ENCODE results near the gene LMBRD1. TPM values are rescaled to one million over a fixed set of nuclear protein-coding genes. Genes with fewer than 3 reads are reported as not detected.
A peak's percentile ranks its signal among the peaks of the same experiment; 100 is the strongest.

The LMBRD1 gene
- total RNA-seq, 4 donors from 2014 or later: 35.5 to 89.8 (median 70.7) TPM

DNA sequence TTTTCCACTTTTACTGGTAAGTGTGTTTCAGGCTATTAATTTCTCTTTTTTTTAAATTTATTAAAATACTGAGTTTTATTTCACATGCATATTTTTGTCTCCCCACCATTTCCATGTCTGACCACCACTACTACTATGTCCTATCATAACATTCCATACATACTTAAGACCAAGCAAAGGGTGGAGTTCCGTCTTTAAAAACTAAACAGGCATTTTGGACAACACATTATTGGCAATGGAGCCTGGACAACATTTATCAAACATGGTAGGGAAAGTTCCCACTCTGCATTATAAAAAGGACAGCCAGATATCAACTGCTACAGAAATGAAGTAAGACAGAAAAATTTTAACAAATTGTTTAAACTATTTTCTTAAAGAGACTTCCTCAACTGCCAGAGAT lies 91.9 kb downstream of the LMBRD1 start:
- H3K27me3 ChIP-seq: no peaks in the 10 kb centered on the region
- H3K4me3 ChIP-seq: no peak overlapping the region
- WGBS, 2 donors (ENCODE audit: low coverage in 1 of 2): 88 to 100% methylated on average over 1 of the region's 1 CpG
- in situ Hi-C loops (cut with MboI; ENCODE audit: low pct_ligation_motif_present in 1 of 4, low pct_unique_long_range_greater_than_20kb in 1 of 4, low sequenced_read_pairs in 3 of 4): loop anchor here in 1 of 4 donors (25.0 kb wide), 1 partner anchor 407 kb away; no protein-coding TSS in a partner anchor
- peaks cover 0 to 32% (median 4%) of the 10 kb centered on the region in 4 donors for H3K36me3 ChIP-seq
- intact Hi-C loops (cut with DNase I; ENCODE audit: low total_unique reads): no loop called here
- peaks cover 0 to 6% (median 0%) of the 10 kb centered on the region in 4 donors for H3K4me1 ChIP-seq
- H3K27ac ChIP-seq: no peak overlapping the region
- H3K9me3 ChIP-seq: no peaks in the 10 kb centered on the region
- no peak for DNase-seq
- TF ChIP-seq CTCF (IDR thresholded peaks at IDR 0.05): no peak
- TF ChIP-seq POLR2AphosphoS5 (IDR thresholded peaks at IDR 0.05): no peak
- no peak for TF ChIP-seq EP300 (IDR thresholded peaks at IDR 0.05; ENCODE audit: low read depth)
- no peak for TF ChIP-seq POLR2A (IDR thresholded peaks at IDR 0.05)

- TF ChIP-seq POLR2A (IDR thresholded peaks at IDR 0.05) (no peak), EP300 (IDR thresholded peaks at IDR 0.05; ENCODE audit: low read depth) (no peak), CTCF (IDR thresholded peaks at IDR 0.05) (no peak), POLR2AphosphoS5 (IDR thresholded peaks at IDR 0.05) (no peak)
- intact Hi-C loops (cut with DNase I; ENCODE audit: low total_unique reads): no loop called here
Measured at GRCh38 chr6:69699655-69700054, 97.2 kb downstream of the LMBRD1 start.

GRCh38 chr6:69696273-69696672 lies 100.5 kb downstream of the LMBRD1 start:
- no peak for DNase-seq
- in situ Hi-C loops (cut with MboI; ENCODE audit: low pct_ligation_motif_present in 1 of 4, low pct_unique_long_range_greater_than_20kb in 1 of 4, low sequenced_read_pairs in 3 of 4) (no loop called here), intact Hi-C loops (cut with DNase I; ENCODE audit: low total_unique reads) (no loop called here)
- Histone ChIP-seq H3K4me3 (no peak overlapping the region), H3K36me3 (peaks cover 0 to 37% (median 6%) of the 10 kb centered on the region in 4 donors), H3K4me1 (peaks cover 0 to 13% (median 0%) of the 10 kb centered on the region in 4 donors), H3K27me3 (no peaks in the 10 kb centered on the region), H3K9me3 (no peaks in the 10 kb centered on the region), H3K27ac (no peak overlapping the region)
- 30 to 42% methylated on average over 2 of the region's 2 CpGs for WGBS, 2 donors (ENCODE audit: low coverage in 1 of 2)
- TF ChIP-seq POLR2A (IDR thresholded peaks at IDR 0.05): no peak
- TF ChIP-seq CTCF (IDR thresholded peaks at IDR 0.05): no peak

More at GRCh38 chr6:69699655-69700054, 97.2 kb downstream of the LMBRD1 start:
- H3K4me3 ChIP-seq: no peak overlapping the region
- no peaks in the 10 kb centered on the region for H3K9me3 ChIP-seq
- H3K36me3 ChIP-seq: peaks cover 0 to 37% (median 8%) of the 10 kb centered on the region in 4 donors
- H3K27me3 ChIP-seq: no peaks in the 10 kb centered on the region
- no peak for DNase-seq
- peaks cover 0 to 13% (median 0%) of the 10 kb centered on the region in 4 donors for H3K4me1 ChIP-seq
- in situ Hi-C loops (cut with MboI; ENCODE audit: low pct_ligation_motif_present in 1 of 4, low pct_unique_long_range_greater_than_20kb in 1 of 4, low sequenced_read_pairs in 3 of 4): loop anchor here in 1 of 4 donors (25.0 kb wide), 1 partner anchor 413 kb away; no protein-coding TSS in a partner anchor
- peak overlapping the region; percentile 29 to 52 (median 45) for H3K27ac ChIP-seq

DNA sequence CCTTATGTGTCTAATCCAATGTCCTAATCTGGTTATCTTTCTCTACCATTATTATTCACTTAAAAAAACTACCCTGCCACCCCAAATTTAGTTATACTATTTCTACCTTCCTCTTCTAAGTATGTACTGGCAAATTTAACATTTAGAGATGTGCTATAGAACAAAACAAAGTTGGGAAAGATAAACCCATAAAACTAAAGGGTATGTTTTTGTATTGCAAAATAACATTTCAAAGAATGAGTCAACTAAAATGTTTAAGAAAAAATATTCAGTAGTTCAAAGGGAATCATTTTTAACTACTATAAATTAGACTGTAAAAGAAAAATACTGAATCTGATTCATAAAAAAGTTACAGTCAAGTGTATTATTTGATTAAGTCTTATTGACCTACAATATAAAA lies 103.0 kb downstream of the LMBRD1 start:
- Histone ChIP-seq H3K36me3 (peaks cover 0 to 33% (median 6%) of the 10 kb centered on the region in 4 donors), H3K9me3 (no peaks in the 10 kb centered on the region), H3K27ac (no peak overlapping the region), H3K27me3 (no peaks in the 10 kb centered on the region), H3K4me3 (no peak overlapping the region), H3K4me1 (peaks cover 0 to 4% (median 0%) of the 10 kb centered on the region in 4 donors)
- intact Hi-C loops (cut with DNase I; ENCODE audit: low total_unique reads) (no loop called here), in situ Hi-C loops (cut with MboI; ENCODE audit: low pct_ligation_motif_present in 1 of 4, low pct_unique_long_range_greater_than_20kb in 1 of 4, low sequenced_read_pairs in 3 of 4) (no loop called here)
- TF ChIP-seq CTCF (IDR thresholded peaks at IDR 0.05) (no peak), POLR2A (IDR thresholded peaks at IDR 0.05) (no peak), EP300 (IDR thresholded peaks at IDR 0.05; ENCODE audit: low read depth) (no peak)
- DNase-seq: no peak

Measured in transverse colon (tissue), 4 donors.